Measurements from ENCODE around the gene APOL3.
"Not testable (repeated sequence)": the region's sequence is repeated elsewhere in the genome, so short reads cannot be mapped to it uniquely, and the experiment has no call there.

The APOL3 gene

DNA sequence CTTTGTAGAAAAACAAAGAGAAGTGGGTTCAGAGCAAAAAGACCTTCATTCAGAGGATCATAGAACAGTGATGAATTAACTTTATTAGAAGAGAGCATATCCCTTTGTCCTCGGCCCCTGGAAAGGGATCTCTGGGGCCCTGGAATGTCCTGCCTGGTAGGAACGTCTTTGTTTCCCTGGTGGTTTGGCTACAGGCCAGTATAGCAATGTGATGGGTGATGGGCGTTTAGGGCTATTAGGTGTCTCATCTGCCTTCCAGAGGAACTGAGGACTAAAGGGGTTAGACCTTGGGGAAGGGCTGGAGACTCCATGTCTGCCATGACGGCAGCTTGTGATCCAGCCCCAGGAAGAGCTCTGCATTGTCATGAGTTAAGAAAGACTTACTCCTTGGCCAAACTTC is 32.0 kb upstream of the APOL3 start:
- FAIRE-seq, result no peak

DNA sequence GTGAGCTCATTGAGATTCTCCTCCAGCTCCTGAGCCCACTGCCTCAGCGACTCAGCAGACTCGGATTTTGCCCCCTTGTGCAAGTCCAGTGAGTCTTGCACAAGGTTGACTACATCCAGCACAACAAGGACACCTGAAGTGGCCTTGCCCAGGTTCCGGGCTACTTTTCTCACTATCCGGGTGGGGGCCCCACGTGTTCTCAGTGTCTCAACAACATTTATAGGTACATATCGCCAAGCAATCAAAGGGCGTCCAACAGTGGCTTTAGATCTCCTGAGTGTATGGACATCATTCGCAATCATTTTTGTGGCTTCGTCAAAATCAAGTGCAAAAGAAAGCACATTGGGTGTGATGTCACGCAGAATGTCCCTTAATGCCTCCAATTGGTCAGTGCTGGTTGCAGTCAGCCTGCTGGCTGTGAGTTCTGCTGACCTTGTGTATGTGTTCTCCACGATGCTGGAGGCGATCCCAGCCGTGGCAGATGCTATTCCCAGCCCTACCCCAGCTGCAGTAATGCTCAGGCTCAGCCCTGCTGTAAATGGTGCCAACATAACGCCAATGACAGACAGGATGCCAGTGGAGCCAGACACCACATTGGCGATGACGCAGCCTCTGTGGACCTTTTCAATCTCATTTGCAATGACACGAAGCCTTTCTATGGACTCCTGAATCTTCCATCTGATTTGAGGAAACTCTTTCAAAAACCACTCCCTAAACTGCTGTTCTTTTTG is 30.7 kb upstream of the APOL3 start:
- no peak for FAIRE-seq

DNA sequence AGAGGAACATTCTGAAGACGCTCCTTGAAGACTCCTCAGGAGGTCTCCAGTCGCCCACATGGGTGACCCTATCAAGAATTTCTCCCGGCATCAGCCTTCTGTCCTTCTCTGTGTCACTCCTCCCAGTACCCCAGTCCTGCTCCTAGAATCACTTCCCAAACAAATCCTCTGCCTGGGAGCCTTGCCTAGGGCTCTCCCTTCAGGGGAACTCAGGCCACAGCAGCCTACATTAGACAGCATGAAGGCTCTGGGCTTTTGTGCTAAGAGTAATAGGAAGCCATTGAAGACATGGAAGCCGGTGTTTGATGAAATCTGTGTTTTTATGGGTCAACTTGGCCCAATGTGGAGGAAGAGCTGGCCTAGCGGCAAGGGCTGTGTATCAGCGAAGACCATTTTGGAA is 27.3 kb upstream of the APOL3 start:
- not testable (repeated sequence) for FAIRE-seq

DNA sequence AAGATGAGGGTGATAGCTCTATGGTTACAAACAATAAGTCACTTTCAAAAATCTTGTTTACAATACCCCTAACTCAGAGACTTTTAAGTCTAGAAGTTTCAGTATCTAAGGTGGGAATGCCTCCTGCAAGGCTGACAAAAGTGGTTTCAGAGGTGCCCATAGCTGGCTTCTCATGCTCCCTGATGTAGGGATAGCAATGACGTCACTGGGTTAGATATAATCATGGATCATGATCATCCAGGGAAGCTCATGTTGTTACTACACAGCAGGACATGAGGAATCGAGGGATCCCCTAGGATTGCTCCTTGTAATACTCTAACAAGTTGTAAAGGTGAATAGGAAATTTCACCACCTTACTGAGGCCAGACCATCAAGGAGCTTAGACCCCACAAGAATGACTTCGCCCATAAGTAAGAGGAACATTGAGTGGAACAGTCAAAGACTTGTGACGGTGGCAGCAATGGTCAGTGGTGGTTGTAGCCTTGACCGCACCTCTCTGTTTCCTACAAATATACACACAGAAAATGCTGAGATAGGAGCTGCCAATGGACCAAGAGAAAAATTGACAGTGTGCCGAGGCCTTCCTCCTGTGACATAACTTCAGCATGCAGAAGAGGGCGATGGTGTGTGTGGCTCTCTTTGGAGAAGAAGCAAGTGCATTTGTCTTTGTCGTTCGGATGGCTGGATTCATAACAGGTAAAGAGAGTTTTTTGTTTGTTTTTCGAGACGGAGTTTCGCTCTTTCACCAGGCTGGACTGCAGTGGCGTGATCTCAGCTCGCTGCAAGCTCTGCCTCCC is 25.5 kb upstream of the APOL3 start:
- no peak for FAIRE-seq

DNA sequence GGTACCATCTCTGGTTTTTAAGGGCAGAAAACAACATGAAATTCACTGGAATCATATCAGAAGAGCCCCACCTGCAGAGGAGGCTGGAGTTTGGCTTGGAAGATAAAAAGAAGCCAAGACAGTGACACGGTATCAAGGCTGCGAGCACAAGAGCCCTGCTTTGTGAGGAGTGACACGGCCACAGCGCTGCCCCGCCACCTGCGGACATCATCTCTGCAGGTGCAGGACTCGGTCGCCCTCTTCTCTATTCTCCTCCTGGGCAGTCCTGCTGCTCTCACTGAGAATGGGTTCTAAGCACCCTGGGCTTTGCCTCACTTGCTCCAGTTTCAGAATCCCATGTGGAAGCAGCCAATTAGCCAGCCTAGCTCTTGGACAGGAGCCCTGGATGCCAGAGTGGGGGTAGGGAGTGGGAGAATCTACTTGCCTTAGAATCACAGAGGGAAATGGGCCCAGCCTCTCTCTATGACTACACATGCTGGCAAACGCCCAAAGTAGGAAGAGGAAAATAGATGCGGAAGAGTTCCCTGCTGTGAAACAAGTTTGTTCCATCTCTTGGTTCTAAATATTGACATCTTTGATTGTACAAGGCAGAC is 24.0 kb upstream of the APOL3 start:
- FAIRE-seq, result no peak

DNA sequence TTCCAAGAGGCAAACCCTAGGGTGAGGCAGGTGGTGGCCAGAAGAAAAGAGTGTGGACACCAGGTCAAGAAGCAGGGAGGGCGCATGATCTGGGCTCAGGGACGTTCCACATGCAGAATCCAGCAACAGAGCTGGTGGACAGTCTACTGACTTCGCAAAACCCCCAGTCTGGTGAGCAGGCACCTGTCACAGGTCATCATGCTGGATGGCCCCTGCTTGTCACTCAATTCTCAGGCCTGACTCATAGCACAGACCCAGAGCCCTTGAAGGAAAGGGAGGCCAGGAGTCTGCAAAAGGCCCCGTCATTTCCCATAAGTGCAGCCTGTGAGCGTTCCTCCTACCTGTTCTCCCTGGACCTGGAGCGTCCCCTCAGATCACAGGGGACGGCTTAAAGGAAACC is 22.9 kb upstream of the APOL3 start:
- no peak for FAIRE-seq

DNA sequence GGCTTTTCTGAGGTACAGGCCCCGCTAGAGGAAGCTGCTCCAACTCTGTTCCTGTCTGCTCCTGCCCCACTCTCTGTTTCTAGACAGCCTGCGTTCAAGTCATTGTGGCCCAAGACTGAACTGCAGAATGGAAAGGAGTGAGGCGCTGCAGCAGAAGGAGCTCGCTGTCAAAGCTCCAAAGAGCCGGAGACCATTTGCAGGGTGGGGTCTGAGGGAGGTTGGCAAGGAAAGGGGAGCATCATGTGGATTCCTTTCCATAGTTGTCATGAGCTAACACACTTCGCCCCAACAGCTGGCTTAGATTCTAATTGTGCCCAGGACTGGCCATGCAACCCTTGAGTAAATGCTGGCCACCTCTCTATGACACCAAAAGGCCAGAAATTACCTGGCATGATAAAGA is 22.3 kb upstream of the APOL3 start:
- FAIRE-seq, result no peak

DNA sequence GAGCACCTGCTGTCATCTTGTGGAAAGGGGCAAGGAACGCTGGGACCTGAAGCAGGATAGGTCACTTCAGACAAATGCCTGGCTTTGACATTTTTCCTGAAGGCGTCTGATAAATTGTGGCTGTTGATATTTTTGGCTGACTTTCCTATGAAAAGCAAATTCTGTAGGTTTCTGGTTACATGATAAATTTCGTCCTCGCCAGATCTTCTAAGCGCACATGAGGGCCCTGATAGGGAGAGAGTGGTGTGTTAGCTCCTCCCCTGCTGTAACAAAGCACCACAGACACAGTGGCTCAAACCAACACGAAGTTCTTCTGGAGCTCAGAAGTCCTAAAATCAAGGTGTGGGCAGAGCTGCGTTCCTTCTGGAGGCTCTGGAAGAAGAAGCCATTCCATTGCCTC is 21.5 kb upstream of the APOL3 start:
- FAIRE-seq, result no peak

DNA sequence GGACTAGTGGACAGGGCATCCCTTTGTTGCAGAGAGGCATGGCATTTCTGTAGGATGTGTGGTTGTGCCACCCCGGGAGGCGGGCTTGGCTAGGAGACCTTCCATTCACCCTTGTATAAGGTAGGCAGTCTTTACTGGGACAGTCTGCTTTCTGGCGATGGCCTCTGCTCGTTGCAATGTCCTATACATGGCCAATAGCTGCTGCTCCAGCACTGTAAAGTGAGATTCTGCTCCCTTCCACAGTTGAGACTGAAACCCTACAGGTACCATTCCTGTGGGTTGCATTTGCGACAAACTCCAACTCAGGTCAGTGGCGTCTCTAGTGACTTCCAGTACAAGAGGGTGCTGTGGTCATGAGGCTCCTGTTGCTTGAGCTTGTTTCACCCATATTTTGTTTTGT is 20.4 kb upstream of the APOL3 start:
- FAIRE-seq, result no peak

- no peak for FAIRE-seq
Measured at GRCh38 chr22:36180038-36180880, 19.7 kb upstream of the APOL3 start.

DNA sequence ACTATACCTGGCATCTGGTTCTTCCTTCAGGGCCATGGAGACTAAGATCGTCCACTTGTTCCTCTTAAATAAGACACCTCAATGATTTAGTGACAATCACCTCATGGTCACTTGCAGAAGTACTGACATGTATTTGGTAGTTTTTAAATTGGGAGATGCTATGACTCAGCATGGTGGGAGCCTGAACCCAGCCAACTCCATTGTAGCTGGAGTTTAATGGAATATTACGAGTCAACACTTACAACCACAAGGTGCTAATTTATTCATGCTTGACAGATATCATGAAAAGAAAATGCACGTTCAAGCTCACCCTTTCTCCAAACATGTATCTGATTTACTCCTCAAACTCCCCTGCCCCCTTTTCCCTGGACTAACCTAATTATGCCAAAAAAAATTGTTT is 16.6 kb upstream of the APOL3 start:
- no peak for FAIRE-seq

DNA sequence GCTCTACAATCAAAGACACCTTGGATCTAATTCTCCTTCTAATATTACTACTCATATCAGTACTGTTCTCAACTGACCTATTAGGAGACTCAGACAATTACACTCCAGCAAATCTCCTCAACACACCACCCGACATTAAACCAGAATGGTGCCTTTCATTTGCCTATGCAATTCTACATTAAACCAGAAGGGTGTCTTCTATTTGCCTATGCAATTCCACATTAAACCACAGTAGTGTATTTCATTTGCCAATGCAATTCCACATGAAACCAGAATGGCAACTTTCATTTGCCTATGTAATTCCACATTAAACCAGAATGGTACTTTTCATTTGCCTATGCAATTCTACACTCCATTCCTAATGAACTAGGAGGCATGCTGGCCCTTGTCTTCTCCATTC is 15.3 kb upstream of the APOL3 start:
- no peak for FAIRE-seq

GRCh38 chr22:36171941-36172340 is 11.4 kb upstream of the APOL3 start:
- no peak for FAIRE-seq

- no peak for FAIRE-seq
Measured at GRCh38 chr22:36166518-36167220, 6.1 kb upstream of the APOL3 start.

DNA sequence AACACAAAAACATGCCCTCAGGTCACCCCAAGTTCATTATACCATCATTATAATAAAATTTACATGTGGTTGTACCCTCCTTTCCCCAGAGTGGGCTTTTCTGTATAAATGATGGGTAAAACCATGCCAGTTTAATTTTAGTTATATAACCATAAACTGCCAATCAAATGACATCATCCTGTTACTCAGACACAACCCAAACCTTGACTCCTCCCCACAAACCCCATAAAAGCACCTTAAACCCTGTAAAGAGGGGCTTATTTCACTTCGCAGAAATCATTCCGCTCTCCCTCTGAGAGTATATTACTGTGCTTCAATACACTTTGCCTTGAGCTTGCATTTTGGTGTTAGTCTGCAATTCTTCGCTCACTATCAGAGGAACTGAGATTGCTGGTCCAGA is 5.5 kb upstream of the APOL3 start:
- no peak for FAIRE-seq

DNA sequence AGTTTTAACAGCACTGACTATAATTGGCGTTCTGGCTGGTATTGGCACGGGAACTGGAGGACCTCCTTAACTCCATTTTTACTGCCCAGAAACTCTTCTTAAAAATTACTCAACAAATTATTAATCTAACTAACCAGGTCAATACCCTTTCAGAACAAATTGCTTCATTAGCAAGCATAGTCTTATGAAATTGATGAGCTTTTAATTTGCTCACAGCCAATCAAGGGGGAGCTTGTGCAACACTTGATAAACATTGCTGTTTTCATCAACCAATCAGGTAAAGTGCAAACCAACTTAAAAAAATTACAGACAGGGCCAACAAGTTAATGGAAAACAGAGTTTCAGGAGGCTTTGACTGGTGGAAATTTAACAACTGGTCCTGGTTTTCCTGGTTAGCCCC is 4.6 kb upstream of the APOL3 start:
- no peak for FAIRE-seq

GRCh38 chr22:36164621-36165020 is 4.1 kb upstream of the APOL3 start:
- FAIRE-seq, result no peak

DNA sequence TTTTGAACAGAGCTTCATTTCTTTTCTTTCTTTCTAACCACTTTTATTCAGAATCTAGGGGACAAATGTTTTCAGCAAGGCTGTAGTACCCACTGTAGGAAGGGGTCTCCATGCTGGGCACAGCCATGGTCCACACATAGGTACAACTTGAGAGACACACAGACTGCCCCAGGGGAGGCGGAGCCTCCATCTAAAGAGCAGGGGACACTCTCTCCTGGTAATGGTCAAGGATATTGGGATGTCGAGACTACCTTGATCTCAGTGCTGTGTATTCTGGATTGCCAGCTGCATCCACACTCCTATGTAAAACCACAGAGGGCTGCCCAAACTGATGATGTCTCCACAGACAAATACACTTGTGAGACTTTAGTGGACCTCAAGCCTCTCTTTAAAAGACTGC is 2.9 kb upstream of the APOL3 start:
- FAIRE-seq, result no peak

DNA sequence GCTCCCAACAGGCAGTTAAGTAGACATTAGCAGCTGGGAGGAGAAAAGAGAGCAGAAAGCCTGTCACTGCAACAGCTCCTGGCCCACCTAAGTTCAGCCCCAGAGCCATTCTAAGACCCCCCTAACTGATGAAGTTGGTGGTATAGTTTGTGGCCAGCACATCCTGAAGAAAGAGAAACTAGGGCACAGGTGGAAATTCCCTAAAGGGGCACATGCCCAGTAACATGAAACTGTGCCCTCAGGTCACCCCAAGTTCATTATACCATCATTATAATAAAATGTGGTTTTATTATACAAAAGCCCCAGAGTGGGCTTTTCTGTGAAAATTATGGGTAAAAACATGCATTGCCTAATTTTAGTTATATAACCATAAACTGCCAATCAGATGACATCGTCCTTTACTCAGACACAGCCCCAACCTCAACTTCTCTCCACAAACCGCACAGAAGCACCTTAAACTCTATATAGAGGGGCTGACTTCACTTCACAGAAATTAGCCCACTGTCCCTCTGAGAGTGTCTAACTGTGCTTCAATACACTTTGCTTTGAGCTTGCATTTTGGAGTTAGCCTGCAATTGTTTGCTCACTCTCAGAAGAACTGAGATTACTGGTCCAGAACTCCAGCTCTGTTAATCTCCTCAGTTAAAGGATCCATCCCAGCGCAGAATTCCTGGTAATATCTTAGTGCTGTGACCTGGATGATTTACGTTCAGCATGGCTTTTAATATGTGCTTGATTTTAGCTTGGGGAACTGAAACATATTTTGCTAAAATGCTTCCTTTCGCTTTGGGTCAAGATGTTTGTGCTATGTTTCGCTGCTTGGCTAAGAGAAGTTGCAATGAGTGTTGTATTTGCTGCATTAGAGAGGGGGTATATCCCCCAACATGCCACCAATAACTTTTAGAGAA is 1.8 kb upstream of the APOL3 start:
- FAIRE-seq, result no peak

GRCh38 chr22:36161793-36162126 is 1.2 kb upstream of the APOL3 start:
- not testable (repeated sequence) for FAIRE-seq
